Natural killer cell (primary cell): ENCODE data around the gene CHPF. TPM values are rescaled to one million over a fixed set of nuclear protein-coding genes. Genes with fewer than 3 reads are reported as not detected.

Source experiments
- ATAC-seq, 3 donors: fragments of 150-1000 bp in 2 of 3; fragments of 200-7000 bp in 1 of 3; cut with Tn5 transposase; 1 replicate in 1 of 3; 2 replicates in 2 of 3; pipeline ENCODE4 v1.10.0; 2021; ENCODE audit warnings: mild to moderate bottlenecking in 2 of 3, moderate library complexity in 2 of 3
- DNase-seq, 2 donors: peaks; one replicate each; pipeline versions ENCODE4 v3.0.0 to v3.0.0-alpha.2; 2013 to 2021; ENCODE audit warnings: mixed read lengths in 1 of 2
- H3K27ac ChIP-seq: one replicate; pipeline ENCODE4 v1.5.1; 2013; ENCODE audit warnings: mild to moderate bottlenecking, low read length
- H3K27me3 ChIP-seq: one replicate; pipeline ENCODE4 v1.6.1; 2013; ENCODE audit warnings: low read length; ENCODE audit not compliant: control insufficient read depth, insufficient read depth
- H3K36me3 ChIP-seq: one replicate; pipeline ENCODE4 v1.6.1; 2013; ENCODE audit warnings: low read length; ENCODE audit not compliant: control insufficient read depth, insufficient read depth
- H3K4me1 ChIP-seq: one replicate; pipeline ENCODE4 v1.6.1; 2013; ENCODE audit warnings: low read length; ENCODE audit not compliant: control insufficient read depth, insufficient read depth
- H3K4me3 ChIP-seq: one replicate; pipeline ENCODE4 v1.5.1; 2013; ENCODE audit warnings: low read length
- H3K9me3 ChIP-seq: one replicate; pipeline ENCODE4 v1.6.1; 2013; ENCODE audit warnings: low read length; ENCODE audit not compliant: control insufficient read depth, insufficient read depth
- H3K27ac Mint-ChIP-seq, 2 donors: one replicate each; pipeline ENCODE4 v1.8.0; 2022; ENCODE audit warnings: mild to moderate bottlenecking in 2 of 2, mixed read lengths in 2 of 2, moderate library complexity in 1 of 2
- H3K27me3 Mint-ChIP-seq, 2 donors: one replicate each; pipeline ENCODE4 v1.8.0; 2022; ENCODE audit warnings: low read depth in 2 of 2, mixed read lengths in 2 of 2
- H3K36me3 Mint-ChIP-seq: one replicate; pipeline ENCODE4 v1.8.0; 2022; ENCODE audit warnings: mixed read lengths
- H3K4me1 Mint-ChIP-seq, 2 donors: one replicate each; pipeline ENCODE4 v1.8.0; 2022; ENCODE audit warnings: mixed read lengths in 2 of 2
- H3K4me3 Mint-ChIP-seq: one replicate; pipeline ENCODE4 v1.8.0; 2022; ENCODE audit warnings: mild to moderate bottlenecking, moderate library complexity, mixed read lengths
- H3K9me3 Mint-ChIP-seq, 2 donors: one replicate each; pipeline ENCODE4 v1.8.0; 2022; ENCODE audit warnings: mixed read lengths in 2 of 2
- CTCF ChIP-seq: fragments of 200-600 bp; IDR thresholded peaks from one replicate; pipeline ENCODE4 v1.8.0; 2022; ENCODE audit warnings: antibody characterized with exemption
- WGBS: methylation state at CpG from one replicate; pipeline ENCODE4 v1.1.7; 2013; ENCODE audit warnings: missing lambda C conversion rate; ENCODE audit not compliant: insufficient coverage; 5-methylcytosine and 5-hydroxymethylcytosine counted together
- intact Hi-C: fragments of 100-400 bp; cut with micrococcal nuclease; formaldehyde crosslinking; loops from one replicate; pipeline ENCODE4 v1.14.2; 2022
- total RNA-seq, 4 donors: library from RNA; stranded (reverse); fragments of 120-200 nt in 1 of 4; gene quantifications; one replicate each; pipeline versions ENCODE4 v1.2.3 to v1.2.4, GENCODE V29; 2013 to 2022

Gene CHPF
- total RNA-seq, 3 donors from 2014 or later (not counting 1 experiment from before 2014, with no cell fraction given), result 9.6 to 19.2 (median 12.7) TPM

- WGBS, result 14% methylated on average over 16 of the region's 16 CpGs
- ATAC-seq, result no peak
- H3K27ac Mint-ChIP-seq, result no peak overlapping the region
- no peaks in the 10 kb centered on the region for H3K9me3 ChIP-seq
- H3K9me3 Mint-ChIP-seq, result no peaks in the 10 kb centered on the region
- no peak for TF ChIP-seq CTCF
- H3K36me3 ChIP-seq, result no peaks in the 10 kb centered on the region
- DNase-seq, result no peak
- no peak overlapping the region for H3K4me3 ChIP-seq
- H3K27me3 ChIP-seq, result peaks cover 41% of the 10 kb centered on the region
- H3K36me3 Mint-ChIP-seq, result no peaks in the 10 kb centered on the region
- H3K27me3 Mint-ChIP-seq, result peaks cover 44 to 66% of the 10 kb centered on the region in 2 donors
- peaks cover 12% of the 10 kb centered on the region for H3K4me1 ChIP-seq
- no peak overlapping the region for H3K27ac ChIP-seq
- peaks cover 8 to 28% of the 10 kb centered on the region in 2 donors for H3K4me1 Mint-ChIP-seq
- H3K4me3 Mint-ChIP-seq, result no peak overlapping the region
- intact Hi-C loops, result no loop called here
Measured at GRCh38 chr2:219512524-219513216, 30.9 kb downstream of the CHPF start.

DNA sequence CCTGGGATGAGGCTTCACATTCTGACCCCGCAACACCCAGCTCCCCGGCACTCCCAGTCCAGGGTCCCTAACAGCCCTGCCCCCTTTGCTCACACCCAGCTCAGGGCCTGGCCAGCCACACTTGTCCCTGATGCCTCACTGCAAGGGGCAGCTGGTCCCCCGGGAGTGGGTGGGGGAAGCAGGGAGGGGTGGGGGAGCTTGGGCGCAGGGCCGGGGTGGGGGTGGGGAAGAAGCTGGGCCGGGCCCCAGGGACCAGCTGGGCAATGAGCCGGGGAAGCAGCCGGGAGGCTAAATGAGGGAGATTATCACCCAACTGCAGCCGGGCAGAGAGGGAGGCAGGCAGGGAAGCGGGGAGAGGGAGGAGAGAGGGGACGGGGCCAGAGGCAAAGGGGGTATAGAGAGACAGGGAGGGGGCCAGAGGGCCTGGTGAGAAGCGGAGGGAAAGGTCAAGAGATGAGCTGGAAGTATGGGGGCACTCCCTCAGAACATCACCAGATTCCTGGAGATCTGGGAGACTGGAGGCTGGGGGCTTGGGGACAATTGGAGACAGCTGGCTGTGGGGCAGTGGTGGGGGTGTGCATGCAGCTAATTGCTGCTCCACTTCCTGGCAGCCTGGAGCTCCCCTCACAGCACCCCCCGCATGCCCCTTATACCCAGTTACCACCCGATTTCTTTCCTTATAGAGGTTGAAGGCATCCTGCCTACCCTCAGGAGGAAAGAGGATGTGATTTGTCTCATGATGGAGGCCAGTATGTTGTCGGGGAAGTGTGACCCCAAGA lies 31.9 kb downstream of the CHPF start:
- no peak overlapping the region for H3K27ac Mint-ChIP-seq
- 21% methylated on average over 13 of the region's 15 CpGs for WGBS
- Histone ChIP-seq H3K4me1 (peaks cover 12% of the 10 kb centered on the region), H3K27me3 (peaks cover 41% of the 10 kb centered on the region), H3K27ac (no peak overlapping the region), H3K4me3 (no peak overlapping the region), H3K36me3 (peaks cover 5% of the 10 kb centered on the region), H3K9me3 (no peaks in the 10 kb centered on the region)
- H3K27me3 Mint-ChIP-seq, result peaks cover 39 to 59% of the 10 kb centered on the region in 2 donors
- peaks cover 8 to 28% of the 10 kb centered on the region in 2 donors for H3K4me1 Mint-ChIP-seq
- TF ChIP-seq CTCF, result no peak
- H3K36me3 Mint-ChIP-seq, result no peaks in the 10 kb centered on the region
- no peak overlapping the region for H3K4me3 Mint-ChIP-seq
- intact Hi-C loops, result no loop called here
- H3K9me3 Mint-ChIP-seq, result no peaks in the 10 kb centered on the region
- DNase-seq (no peak), ATAC-seq (no peak)

GRCh38 chr2:219510512-219511135 lies 33.0 kb downstream of the CHPF start:
- WGBS, result 29% methylated on average over 22 of the region's 22 CpGs
- TF ChIP-seq CTCF, result no peak
- H3K4me3 ChIP-seq, result no peak overlapping the region
- ATAC-seq (no peak), DNase-seq (no peak)
- H3K27me3 ChIP-seq, result peaks cover 41% of the 10 kb centered on the region
- H3K4me1 ChIP-seq, result peaks cover 12% of the 10 kb centered on the region
- H3K36me3 ChIP-seq, result peaks cover 16% of the 10 kb centered on the region
- no peak overlapping the region for H3K27ac ChIP-seq
- H3K9me3 ChIP-seq, result no peaks in the 10 kb centered on the region
- Mint-ChIP-seq H3K4me3 (no peak overlapping the region), H3K27ac (peak overlapping the region in 1 of 2 donors; percentile 35), H3K27me3 (peaks cover 28 to 48% of the 10 kb centered on the region in 2 donors), H3K9me3 (no peaks in the 10 kb centered on the region), H3K4me1 (peaks cover 8 to 28% of the 10 kb centered on the region in 2 donors), H3K36me3 (no peaks in the 10 kb centered on the region)
- intact Hi-C loops, result no loop called here
